Measurements from ENCODE around the gene MEGF11.

DNA sequence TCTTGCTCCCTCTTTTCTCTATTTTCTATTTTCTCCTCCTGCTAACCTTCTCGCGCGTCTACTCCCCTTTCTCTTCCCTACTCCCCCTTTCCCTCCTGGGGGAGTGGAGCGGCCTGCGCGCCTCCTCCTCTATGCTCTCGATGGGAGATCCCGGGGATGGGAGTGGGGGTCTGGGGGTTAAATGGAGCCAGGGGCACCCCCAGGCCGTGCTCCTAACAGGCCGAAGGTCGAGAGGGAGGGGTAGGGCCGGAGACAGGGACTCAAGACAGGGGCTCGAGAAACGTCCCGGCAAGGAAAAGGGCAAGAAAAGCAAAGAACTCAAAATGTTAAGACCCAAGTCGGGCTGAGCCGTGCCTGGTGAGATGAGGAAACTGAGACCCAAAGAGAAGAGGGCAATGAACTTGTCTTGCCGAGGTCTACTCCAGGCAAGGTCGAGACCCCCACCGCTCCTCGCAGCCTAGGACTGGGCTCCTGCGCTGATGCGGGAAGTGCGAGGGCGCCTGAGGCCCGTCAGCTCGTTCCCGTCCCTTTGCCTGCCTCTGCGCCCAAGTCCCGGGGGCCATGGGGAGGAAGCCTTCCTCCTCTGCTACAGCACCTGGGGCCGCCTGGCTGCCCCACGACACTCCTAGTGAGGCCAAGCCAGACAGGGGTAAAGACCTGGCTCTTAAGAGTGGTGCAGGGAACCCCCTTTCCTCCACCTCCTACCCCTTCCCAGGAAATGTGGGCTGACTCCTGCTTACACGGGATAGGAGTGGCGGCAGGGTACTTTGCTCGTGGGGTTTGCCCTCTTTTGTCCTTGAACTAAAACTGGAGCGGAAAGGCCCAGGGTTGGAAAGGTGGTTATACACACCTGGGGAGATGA is 770 bp upstream of the MEGF11 start:
- TF ChIP-seq, protein P1, sequence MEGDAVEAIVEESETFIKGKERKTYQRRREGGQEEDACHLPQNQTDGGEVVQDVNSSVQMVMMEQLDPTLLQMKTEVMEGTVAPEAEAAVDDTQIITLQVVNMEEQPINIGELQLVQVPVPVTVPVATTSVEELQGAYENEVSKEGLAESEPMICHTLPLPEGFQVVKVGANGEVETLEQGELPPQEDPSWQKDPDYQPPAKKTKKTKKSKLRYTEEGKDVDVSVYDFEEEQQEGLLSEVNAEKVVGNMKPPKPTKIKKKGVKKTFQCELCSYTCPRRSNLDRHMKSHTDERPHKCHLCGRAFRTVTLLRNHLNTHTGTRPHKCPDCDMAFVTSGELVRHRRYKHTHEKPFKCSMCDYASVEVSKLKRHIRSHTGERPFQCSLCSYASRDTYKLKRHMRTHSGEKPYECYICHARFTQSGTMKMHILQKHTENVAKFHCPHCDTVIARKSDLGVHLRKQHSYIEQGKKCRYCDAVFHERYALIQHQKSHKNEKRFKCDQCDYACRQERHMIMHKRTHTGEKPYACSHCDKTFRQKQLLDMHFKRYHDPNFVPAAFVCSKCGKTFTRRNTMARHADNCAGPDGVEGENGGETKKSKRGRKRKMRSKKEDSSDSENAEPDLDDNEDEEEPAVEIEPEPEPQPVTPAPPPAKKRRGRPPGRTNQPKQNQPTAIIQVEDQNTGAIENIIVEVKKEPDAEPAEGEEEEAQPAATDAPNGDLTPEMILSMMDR (IDR thresholded peaks at IDR 0.05): no peak
- TF ChIP-seq POLR2AphosphoS5 (IDR thresholded peaks at IDR 0.05): no peak
- no peak for TF ChIP-seq EP300 (IDR thresholded peaks at IDR 0.05)
